Calu3 (cell line): Measurements from ENCODE around the gene PCGF3. TPM values are rescaled to one million over a fixed set of nuclear protein-coding genes. Genes with fewer than 3 reads are reported as not detected.

Experiments
- BruUV-seq: library from RNA; stranded (reverse); fragments of 400-500 nt; replicated peaks from 2 replicates; lab custom pipeline; 2021; lab: Mats Ljungman, UMichigan
- CTCF ChIA-PET: fragments of 300-600 bp; sonication (Branson Sonifier 250); formaldehyde crosslinking; loops from one replicate; lab custom pipeline; 2022; ENCODE audit warnings: antibody characterized with exemption; lab: Charles Lee
- DNase-seq: peaks from one replicate; pipeline ENCODE4 v3.0.0; 2022
- H3K27ac Mint-ChIP-seq: one replicate; pipeline ENCODE4 v1.8.0; 2022; ENCODE audit warnings: mixed read lengths; ENCODE audit not compliant: unreplicated experiment
- H3K27me3 Mint-ChIP-seq: one replicate; pipeline ENCODE4 v1.8.0; 2022; ENCODE audit warnings: mixed read lengths; ENCODE audit not compliant: unreplicated experiment
- H3K36me3 Mint-ChIP-seq: one replicate; pipeline ENCODE4 v1.8.0; 2022; ENCODE audit warnings: mild to moderate bottlenecking, moderate library complexity, mixed read lengths; ENCODE audit not compliant: insufficient read depth, unreplicated experiment
- H3K4me1 Mint-ChIP-seq: one replicate; pipeline ENCODE4 v1.8.0; 2022; ENCODE audit warnings: mild to moderate bottlenecking, low read depth, mixed read lengths; ENCODE audit not compliant: unreplicated experiment
- H3K4me3 Mint-ChIP-seq: one replicate; pipeline ENCODE4 v1.8.0; 2022; ENCODE audit warnings: mild to moderate bottlenecking, low read depth, moderate library complexity, mixed read lengths; ENCODE audit not compliant: unreplicated experiment
- H3K9me3 Mint-ChIP-seq: one replicate; pipeline ENCODE4 v1.8.0; 2022; ENCODE audit warnings: low read depth, mixed read lengths; ENCODE audit not compliant: unreplicated experiment
- CTCF ChIP-seq: fragments of 200-600 bp; IDR thresholded peaks from one replicate; pipeline ENCODE4 v1.8.0; 2022; ENCODE audit warnings: antibody characterized with exemption; ENCODE audit not compliant: unreplicated experiment
- intact Hi-C: fragments of 100-400 bp; cut with micrococcal nuclease; formaldehyde crosslinking; loops from one replicate; pipeline ENCODE4 v1.10.0; 2022; ENCODE audit not compliant: unreplicated experiment
- total RNA-seq: library from RNA; stranded (reverse); gene quantifications from 2 replicates; pipeline ENCODE4 v1.2.3, GENCODE V29; 2022

Gene PCGF3
- total RNA-seq, 1 experiment from 2014 or later: 30.0 TPM

DNA sequence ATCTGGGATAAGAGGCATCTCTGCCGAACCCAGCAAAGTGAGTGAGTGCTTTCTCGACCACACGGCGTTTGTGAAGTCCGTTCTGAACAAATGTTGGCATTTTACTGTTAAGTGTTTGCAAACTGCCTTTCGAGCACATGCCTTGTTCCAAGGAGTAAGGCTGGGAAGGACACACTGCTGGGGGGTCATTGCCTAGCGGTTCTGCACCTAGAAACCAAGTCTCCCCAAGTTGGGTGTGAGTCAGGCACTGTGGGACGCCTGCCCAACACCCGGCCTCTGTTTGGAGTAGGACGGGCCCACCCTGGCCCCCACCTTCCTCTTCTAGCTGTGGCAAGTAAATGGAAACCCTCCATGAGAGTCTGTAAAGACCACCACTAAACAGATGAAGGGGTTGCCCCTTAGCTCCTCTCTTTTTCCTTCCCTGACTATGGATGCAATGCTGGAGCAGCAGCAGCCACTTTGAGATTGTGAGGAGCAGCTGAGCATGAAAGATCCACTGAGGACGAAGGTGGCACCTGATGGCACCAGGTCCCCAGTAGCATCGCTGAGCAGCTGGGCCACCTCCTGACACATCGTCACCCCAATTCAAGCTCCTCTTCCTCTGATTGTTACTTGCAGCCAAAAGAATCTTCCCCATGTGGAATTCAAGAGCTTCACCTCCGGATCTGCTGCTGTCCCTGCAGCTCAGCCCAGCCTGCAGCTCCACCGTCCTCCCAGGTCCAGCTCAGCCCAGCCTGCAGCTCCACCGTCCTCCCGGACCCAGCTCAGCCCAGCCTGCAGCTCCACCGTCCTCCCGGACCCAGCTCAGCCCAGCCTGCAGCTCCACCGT, 114.0 kb downstream of the PCGF3 start:
- CTCF ChIA-PET: no interaction called here

More for the DNA sequence above, 114.0 kb downstream of the PCGF3 start:
- no peaks in the 10 kb centered on the region for H3K9me3 Mint-ChIP-seq
- peaks cover 4% of the 10 kb centered on the region for H3K4me1 Mint-ChIP-seq
- no peak overlapping the region for H3K27ac Mint-ChIP-seq
- peaks cover 37% of the 10 kb centered on the region for H3K27me3 Mint-ChIP-seq
- TF ChIP-seq CTCF: no peak
- no peaks in the 10 kb centered on the region for H3K36me3 Mint-ChIP-seq
- BruUV-seq: no TSS peak
- DNase-seq: no peak
- H3K4me3 Mint-ChIP-seq: no peak overlapping the region
- intact Hi-C loops: no loop called here

Other genes starting within 250 kb of the PCGF3 start
- gene ZNF721, start 206.7 kb upstream of the PCGF3 start, total RNA-seq: 21.3 and 25.4 TPM in 2 replicates
- gene PIGG, start 206.6 kb upstream of the PCGF3 start, total RNA-seq: 44.9 and 48.0 TPM in 2 replicates
- gene TMEM271, start 129.5 kb upstream of the PCGF3 start, total RNA-seq: not detected in 2 replicates
- not detected in 2 replicates for gene PDE6B, start 80.3 kb upstream of the PCGF3 start, total RNA-seq
- 122 and 124 TPM in 2 replicates for gene ATP5ME, start 31.6 kb upstream of the PCGF3 start, total RNA-seq
- 7.6 and 8.5 TPM in 2 replicates for gene MYL5, start 31.3 kb upstream of the PCGF3 start, total RNA-seq
- 0.24 and 0.40 TPM in 2 replicates for gene SLC49A3, start 16.7 kb upstream of the PCGF3 start, total RNA-seq
- 0.42 and 0.93 TPM in 2 replicates for gene CPLX1, start 120.3 kb downstream of the PCGF3 start, total RNA-seq
- gene GAK, start 226.5 kb downstream of the PCGF3 start, total RNA-seq: 91.3 and 94.1 TPM in 2 replicates
- gene TMEM175, start 226.6 kb downstream of the PCGF3 start, total RNA-seq: 18.8 and 24.2 TPM in 2 replicates